HG02763 (cell line): ENCODE measurements around the gene ANKLE2.

ENCODE experiments used
- ATAC-seq: cut with Tn5 transposase; IDR thresholded peaks from one replicate; pipeline ENCODE4 v1.9.1; 2021; ENCODE audit warnings: mild to moderate bottlenecking, moderate library complexity; ENCODE audit not compliant: unreplicated experiment

ANKLE2 gene

DNA sequence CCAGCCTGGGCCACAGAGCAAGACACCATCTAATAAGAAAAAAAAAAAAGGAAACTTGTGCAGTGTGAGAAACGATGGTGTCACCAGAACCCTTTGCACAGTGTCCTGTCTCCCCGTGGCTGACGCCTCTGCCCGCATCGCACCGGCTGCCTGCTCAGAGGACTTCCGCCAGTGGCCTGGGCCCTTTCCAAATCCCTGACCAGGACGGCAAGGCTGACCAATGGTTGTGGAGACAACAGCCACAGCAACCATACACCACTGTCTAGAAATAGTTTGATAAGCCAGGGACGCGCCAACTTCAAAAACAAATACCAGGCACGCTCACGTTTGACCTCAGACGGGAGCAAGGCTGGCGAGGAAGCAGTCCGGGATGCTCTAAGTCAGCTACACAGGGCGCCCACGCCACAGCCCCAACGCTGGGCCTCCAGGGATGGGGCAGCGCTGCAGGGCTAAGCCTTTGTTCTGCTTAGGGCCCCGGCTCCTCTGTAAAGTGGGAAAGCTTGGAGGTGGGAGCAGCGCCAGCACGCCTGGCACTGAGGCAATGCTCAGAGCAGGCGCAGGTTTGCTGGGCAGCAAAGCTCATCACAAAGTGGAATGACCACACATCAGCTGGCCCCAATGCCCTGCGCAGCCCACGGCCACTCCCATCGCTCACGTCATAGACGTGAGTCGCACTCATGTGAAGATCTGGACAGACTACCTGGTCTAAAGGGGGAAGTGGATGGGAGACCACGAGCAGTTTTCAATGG is 38.4 kb downstream of the ANKLE2 start:
- ATAC-seq: no peak

DNA sequence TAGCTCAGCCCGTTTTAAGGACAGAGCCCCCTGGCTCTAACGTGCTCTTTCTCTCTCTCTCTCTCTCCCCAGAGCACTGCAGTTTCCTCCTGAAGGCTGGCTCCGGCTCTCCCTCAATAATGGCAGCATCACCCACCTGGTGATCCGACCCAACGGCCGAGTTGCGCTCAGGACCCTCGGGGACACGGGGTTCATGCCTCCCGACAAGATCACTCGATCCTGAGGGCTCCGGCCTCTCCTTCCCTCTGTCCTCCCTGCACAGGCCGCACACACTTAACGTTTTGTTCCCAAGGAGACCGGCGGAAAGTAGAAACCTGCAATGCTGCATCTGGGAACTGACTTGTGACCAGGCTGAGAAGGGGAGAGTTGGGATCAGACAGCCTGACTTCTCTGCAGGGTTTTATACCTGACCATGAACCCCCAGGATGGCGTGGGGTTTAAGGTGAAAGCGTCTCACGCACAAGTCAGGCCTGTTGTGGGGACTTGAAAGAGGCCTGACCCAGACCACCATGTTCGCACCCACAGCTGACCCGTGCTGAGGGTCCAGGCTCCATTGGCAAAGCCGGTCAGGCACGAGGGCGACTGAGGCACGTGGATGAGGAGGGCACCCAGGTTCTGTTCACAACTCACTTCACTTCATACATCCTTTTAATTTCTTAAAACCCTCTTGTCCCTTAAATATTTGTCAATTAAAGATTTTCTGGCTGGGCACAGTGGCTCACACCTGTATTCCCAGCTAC is 40.9 kb downstream of the ANKLE2 start:
- ATAC-seq: no peak

DNA sequence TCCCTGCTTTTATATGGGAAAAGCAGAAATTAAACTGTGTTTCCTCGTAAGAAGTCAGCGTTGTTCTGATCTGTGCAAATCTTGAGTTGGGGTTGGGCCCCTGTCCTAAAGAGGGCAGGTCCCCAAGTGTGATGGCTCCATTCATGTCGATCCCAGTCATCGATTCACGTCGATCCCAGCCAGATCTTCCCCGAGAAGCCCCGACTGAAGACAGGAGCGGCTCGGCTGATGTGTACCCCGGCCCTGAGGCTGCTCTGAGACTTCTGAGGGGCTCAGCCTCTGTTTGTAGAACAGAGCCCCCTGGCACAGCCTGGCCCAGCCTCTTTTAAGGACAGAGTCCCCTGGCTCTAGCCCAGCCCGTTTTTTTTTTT is 41.7 kb downstream of the ANKLE2 start:
- no peak for ATAC-seq

DNA sequence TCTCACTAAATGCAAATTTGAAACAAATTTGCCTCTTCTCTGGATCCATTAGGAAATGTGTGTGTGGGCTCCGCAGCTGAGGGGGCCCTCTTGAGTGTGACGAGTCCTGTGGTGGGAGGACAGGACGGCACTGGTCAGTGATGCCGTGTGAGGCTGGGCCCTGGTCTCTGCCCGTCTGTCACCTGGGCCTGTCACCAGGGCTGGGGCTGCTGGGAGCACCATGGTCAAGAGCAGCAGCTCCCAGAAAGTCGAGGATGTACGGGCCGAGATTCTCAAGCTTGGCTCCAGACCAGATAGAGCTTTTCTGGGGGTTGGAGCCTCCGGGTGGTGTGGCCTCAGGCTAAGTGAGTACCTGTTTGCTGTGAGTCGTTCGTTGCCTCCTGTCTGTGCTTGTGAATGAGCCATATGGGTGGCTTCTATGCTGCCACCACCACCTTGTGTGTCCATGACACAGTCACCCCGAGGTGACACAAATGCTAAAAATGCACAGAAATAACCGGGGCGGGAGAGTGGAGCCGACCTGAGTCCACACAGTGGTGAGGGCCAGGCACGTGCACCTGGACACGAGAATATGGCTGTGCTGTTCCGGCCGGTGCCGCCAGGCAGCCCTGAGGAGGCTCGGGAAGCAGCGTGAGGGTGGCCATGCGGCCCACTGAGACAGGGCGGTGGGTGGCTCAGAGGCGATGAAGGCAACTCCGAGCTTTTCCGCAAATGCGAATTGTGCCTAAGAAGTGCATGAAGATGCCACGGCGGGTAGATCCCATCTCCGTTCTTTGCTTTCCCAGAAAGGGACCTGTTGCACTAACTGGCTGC is 42.3 kb downstream of the ANKLE2 start:
- no peak for ATAC-seq

DNA sequence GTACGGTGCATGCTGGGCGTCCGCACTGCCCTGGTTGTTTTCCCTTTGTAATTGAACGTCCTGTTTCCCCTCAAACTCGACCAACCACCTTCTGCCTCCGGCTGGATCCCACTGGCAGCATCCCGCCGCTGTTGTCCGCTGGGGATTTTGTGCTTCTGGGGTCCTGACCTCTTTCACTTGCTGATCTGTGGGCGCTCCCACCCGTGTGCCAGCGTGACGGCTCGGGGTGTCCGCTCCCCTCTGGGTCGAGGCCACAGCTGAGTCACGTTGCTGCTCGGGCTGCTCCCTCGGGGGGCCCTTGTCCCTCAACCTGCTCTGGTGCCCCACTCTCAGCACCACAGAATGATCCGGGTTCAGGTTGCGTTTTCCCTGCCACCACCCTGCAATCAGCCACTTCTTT is 43.0 kb downstream of the ANKLE2 start:
- no peak for ATAC-seq

DNA sequence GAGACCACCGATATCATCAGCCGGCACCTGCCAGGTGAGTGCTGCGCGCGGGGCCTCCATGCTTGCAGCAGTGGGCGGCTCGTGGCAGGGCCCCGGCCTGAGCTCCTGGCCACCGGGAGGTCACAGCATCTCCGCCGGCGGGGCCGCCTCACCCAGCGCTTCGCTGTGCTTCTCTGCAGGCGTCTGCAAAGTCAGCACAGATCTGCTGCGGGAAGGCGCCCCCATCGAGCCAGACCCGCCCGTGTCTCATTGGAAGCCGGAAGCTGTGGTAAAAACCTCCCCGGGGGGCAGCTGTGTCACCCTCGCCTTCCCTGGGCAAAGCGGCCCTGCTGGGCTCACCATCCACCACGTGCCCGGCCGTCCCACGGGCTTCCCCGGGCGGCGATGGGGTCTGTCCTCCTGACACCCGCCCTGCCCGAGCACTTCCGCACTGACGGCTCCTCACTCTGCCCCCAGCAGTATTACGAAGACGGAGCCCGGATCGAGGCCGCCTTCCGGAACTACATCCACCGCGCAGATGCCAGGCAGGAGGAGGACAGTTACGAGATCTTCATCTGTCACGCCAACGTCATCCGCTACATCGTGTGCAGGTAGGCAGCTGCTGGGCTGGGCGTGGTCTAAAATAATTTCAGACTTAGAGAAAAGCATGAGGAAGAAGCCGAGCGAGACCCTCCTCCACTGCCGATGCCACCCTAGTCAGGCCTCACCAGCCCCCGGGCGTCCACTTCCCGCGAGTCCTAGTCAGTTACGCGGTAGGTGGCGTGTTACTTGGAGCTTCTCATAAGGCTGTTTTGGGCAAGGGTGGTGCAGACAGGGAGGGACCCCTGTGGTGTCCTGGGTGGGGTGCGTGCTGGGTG is 43.9 kb downstream of the ANKLE2 start:
- ATAC-seq: no peak

DNA sequence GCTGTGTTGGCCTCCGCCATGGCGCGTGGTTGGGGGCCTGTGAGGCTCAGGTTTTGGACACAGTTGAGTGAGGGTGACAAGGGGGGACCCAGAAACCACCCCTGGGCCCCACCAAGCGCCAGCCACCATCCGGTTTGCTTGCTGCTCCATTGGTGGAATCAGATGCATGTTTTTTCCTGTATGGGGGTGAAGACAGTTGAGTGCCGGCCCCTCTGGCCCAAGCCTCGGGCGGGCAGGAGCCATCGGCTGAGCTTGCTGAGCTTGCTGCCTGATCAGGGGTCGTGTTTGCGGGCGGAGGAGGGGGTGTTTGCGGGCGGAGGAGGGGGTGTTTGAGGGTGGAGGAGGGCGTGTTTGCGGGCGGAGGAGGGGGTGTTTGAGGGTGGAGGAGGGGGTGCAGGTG is 44.6 kb downstream of the ANKLE2 start:
- ATAC-seq: no peak

DNA sequence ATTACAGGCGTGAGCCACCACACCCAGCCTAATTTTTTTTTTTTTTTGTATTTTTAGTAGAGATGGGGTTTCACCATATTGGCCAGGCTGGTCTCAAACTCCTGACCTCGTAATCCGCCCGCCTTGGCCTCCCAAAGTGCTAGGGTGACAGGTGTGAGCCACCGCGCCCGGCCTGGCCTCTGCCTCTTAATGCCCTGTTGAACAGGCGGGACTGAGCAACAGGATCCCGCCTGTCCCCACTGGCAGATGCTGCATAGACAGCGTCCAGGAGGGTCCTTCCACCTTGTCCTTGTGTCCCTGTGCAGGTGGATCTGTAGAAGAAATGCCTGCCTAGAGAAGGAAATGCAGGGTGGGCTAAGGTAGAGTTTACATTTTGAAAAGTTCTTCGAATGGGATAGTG is 45.3 kb downstream of the ANKLE2 start:
- no peak for ATAC-seq

DNA sequence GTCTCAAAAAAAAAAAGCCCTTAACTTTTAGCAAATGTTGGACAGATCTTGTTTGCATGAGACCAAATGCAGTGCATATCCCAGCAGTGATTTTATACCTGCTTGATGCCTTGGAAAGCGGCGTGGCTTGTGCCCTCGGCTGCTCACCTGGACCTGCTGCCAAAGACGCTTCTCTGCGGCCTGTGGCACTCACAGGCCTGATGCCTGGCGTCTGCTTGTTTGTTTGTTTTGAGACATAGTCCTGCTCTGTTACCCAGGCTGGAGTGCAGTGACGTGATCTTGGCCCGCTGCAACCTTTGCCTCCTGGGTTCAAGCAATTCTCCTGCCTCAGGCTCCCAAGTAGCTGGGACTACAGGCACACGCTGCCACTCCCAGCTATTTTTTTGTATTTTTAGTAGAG is 45.8 kb downstream of the ANKLE2 start:
- no peak for ATAC-seq

DNA sequence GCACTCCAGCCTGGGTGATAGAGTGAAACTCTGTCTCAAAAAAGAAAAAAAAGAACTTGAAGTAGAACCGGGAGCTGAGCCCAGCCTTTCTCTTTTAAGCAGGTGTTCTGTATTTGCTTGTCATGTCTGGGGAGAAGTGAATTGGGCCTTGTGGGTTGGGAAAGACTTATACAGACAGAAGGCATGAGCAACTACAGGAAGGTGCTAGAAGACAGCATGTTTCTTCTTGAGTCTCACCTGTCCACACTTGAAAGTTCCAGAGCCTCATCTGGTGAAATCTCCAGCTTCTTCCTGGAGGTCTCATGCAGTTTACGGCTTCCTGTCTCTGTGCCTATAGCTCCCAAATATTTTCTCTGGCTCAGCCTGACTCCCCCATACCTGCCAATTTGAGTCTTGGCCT is 48.5 kb downstream of the ANKLE2 start:
- ATAC-seq: no peak

DNA sequence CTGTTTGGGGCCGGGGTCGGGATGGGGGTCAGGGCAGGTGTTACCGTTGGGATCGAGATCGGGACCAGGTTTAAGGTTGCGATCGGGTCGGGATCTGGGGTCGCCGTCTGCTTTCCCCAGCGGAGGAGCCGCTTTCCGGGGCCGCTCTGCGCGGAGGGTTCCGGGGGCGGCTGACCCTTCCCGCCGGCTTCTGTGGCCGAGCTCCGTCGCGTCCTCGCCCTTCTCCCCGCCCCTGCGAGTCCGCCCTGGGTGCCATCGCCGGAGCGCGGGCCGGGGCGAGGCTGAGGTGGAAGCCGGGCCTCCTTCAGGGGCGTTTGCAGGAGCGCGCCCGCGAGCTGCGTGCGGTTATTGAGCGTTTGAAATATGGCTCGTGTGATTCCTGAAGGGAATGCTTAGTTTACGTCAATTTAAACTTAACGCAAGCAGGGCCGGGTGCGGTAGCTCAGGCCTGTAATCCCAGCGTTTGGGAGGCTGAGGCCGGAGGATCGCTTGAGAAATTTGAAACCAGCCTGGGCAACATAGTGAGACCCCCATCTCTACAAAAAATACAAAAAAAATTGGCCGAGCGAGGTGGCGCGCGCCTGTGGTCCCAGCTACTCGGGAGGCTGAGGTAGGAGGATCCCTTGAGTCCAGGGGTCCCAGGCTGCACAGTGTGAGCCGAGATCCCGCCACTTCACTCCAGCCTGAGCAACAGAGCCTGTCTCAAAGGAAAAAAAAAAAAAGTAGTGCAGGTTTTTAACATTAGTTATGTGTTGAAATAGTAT is 50.4 kb downstream of the ANKLE2 start:
- ATAC-seq: peak; percentile 17

DNA sequence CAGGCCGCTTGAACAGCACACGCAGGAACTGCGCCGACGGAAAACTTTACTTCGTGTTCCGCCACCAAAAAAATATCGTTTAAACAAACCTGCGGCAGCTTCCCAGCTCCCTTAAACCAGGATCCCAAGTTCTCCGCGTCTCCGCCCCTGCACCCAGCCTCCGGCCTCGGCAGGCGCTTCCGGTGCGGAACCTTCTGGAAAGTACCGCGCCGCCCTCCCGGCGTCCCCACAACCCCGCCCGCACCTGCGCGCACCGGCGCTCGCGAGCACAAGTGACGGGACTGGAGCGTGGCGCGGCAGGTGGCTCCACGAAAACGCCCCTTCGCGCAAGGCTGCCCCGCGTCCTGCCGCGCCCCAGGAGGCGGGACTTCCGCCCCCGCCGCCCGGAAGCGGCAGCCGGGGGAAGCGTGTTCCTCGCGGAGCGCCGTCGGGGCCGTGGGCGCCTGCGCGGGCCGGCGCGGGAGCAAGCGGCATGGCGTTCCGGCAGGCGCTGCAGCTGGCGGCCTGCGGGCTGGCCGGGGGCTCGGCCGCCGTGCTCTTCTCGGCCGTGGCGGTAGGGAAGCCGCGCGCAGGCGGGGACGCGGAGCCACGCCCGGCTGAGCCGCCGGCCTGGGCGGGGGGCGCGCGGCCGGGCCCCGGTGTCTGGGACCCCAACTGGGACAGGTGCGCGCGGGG is 51.1 kb downstream of the ANKLE2 start, which contains the start of gene PGAM5:
TSS of gene PGAM5 (plus strand) at position 438 of the 675 bp plus-strand sequence. CDS start at position 473, 35 bp downstream.
- peak; percentile 90 for ATAC-seq

DNA sequence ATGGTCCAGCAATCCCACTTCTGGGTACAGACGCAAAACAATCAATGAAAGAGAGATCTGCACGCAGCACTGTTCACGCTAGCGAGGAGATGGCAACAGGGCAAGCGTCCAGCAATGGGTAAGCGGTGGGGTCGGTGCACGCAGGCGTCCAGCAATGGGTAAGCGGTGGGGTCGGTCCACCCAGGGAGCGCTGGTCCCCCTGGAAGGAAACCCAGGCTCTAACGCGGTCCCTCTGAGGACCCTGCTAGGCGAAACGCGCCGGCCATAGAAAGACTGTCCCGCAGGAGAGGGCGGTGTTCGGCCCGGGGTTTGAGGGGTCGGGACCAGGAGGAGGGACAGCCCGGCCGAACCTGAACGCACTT is 51.6 kb downstream of the ANKLE2 start:
- peak; percentile 14 for ATAC-seq

DNA sequence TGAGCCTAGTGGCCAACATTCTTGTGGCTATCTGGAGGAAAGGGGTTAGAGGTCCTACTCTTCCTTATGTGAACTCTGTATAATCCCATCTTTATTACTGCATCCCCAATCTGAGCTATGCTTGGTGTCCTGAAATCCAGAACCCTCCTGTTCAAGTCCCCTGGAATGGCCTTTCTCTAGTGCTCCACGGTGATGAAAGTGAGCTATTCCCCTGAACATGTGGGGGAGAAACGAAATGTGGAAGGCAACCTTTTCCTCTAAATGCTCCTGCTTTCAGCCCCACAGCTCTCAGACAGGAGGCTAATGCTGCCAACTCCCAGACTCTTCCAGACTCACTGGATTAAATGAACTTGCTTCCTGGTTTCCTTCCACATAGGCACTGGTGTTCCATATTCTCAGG is 53.5 kb downstream of the ANKLE2 start:
- ATAC-seq: no peak

DNA sequence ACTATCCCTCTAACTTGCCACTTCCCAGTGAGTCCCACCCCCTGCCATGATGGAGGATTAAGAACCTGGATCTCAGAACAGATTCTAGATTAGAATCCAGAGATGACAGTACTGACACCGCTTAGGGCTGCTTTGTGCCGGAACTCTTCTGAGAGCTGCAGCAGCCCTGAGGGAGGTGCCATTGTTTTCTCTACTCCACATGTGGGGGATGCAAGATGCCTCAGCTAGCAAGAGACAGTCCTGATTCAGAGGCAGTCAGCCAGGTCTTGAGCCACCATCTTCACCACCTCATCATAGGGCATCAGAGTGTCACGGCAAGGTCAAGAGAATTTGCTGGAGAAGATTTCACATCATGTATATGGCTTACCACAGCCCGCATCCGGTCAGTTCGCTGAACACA is 54.4 kb downstream of the ANKLE2 start:
- no peak for ATAC-seq

DNA sequence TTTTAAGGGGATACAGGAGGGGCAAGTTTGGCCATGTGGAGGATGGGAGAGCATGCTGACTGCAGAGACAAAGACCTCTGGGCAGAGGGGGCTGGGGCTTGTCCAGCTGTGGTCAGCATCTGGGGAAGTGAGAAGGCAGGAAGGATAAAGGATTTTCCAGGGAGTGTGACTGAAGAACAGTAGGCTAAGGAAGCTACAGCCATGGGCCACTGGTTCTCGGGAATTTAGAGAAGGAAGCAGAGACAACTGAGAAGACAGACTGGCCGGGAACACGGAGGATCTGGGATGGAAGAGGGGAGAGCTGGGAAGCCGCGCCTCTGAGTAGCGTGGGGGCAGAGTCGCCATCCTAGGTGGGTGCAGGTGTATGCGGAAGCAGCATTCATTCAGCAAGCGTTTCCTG is 58.0 kb downstream of the ANKLE2 start:
- ATAC-seq: no peak

DNA sequence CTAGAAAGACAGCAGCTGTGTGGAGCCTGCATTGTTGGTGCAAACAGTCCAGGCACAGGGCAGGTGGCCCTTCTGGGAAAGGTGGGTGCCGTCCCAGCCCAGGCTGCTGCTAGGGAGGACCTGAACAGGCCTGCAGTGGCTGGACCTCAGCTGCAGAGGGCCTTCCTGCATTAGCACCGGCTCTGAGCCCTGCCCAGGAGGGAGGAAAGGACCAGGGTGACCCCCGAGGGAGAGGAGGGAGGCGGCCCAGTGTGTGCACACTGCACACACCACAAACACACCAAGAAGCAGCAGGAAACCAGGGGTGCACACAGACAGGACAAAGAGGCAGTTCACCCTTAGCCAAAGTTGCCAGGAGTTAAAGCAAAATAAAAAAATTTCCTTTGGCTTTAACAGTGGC is 59.0 kb downstream of the ANKLE2 start:
- no peak for ATAC-seq

DNA sequence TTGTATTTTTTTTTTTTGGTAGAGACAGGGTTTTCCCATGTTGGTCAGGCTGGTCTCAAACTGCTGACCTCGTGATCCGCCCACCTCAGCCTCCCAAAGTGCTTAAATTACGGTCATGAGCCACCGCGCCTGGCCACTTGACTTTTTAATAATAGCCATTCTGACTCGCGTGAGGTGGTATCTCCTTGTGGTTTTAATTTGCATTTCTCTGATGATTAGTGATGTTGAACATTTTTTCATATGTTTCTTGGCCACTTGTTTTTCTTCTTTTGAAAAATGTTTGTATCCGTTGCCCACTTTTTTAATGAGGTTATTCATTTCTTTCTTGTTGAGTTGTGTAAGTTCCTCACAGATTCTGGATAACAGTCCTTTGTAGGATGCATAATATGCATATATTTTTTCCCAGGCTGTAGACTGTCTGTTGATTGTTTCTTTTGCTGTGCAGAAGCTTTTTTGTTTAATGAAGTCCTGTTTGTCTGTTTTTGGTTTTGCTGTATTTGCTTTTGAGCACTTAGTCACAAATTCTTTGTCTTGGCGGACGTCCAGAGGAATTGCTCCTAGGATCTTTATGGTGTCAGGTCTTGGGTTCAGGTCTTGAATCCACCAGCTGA is 61.3 kb downstream of the ANKLE2 start:
- ATAC-seq: no peak

DNA sequence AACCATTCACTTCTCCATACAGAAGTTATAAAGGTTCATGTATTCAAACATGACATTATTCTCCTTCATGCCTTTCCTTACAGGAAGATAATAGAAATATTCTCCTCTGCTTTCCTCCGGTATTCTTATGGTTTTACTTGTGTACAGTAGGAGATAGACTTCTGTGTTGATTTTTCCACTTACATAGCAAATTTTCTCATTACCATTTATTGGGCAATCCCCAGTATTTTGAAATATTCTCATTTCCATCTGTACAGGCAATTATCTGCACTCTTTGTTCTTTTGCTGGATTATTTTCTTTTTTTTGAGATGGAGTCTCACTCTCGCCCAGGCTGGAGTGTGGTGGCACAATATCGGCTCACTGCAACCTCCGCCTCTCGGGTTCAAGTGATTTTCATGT is 63.3 kb downstream of the ANKLE2 start:
- no peak for ATAC-seq
